Measurements from ENCODE around the gene METAP1D. TPM values are rescaled to one million over a fixed set of nuclear protein-coding genes. Genes with fewer than 3 reads are reported as not detected.
A peak's percentile ranks its signal among the peaks of the same experiment; 100 is the strongest.

METAP1D gene
- total RNA-seq, 1 experiment from 2014 or later: 8.6 TPM

DNA sequence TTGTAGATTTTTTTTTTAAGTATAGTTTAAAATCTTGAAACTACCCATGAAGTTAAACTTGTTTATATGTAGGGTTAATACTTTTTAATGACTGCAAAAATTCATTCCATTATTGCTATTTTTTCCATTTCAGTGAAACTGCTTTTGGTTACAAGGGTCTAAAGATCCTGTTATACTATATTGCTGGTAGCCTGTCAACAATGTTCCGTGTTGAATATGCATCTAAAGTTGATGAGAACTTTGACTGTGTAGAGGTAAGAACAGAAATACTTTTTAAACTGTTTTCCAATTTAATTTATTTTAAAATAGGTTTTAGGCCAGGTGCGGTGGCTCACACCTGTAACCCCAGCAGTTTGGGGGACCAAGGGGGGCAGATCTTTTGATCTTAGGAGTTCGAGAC lies 47.0 kb upstream of the METAP1D start:
- no peak for DNase-seq (ENCODE audit: low read depth, low spot score)
- BruUV-seq (replicated peaks): no TSS peak
- intact Hi-C loops (cut with micrococcal nuclease; ENCODE audit: unreplicated experiment) (no loop called here), in situ Hi-C loops (cut with HindIII; ENCODE audit: low pct_unique_long_range_greater_than_20kb, low sequenced_read_pairs) (no loop called here)
- no peaks in the 10 kb centered on the region; the same call in 1 of the 2 replicates for H3K36me3 ChIP-seq (ENCODE audit: control insufficient read depth, insufficient read depth, low read length)
- no peaks in the 10 kb centered on the region for H3K9me3 ChIP-seq (ENCODE audit: control insufficient read depth, insufficient read depth, low read depth, low read length)
- H3K4me1 ChIP-seq (ENCODE audit: control insufficient read depth, insufficient read depth, low read length): no peaks in the 10 kb centered on the region
- ChIA-PET CTCF (no interaction called here), POLR2A (no interaction called here)
- no peak for TF ChIP-seq SIN3A (IDR thresholded peaks at IDR 0.05; ENCODE audit: borderline replicate concordance, insufficient read depth, low read depth, low read length)
- H3K27me3 ChIP-seq (ENCODE audit: control insufficient read depth, insufficient read depth, low read length): no peaks in the 10 kb centered on the region
- no peak overlapping the region for H3K27ac ChIP-seq (ENCODE audit: low read length)
- H3K4me3 ChIP-seq (ENCODE audit: low read depth in 2 of 2, low read length in 2 of 2): no peak overlapping the region
- no peak for ATAC-seq

DNA sequence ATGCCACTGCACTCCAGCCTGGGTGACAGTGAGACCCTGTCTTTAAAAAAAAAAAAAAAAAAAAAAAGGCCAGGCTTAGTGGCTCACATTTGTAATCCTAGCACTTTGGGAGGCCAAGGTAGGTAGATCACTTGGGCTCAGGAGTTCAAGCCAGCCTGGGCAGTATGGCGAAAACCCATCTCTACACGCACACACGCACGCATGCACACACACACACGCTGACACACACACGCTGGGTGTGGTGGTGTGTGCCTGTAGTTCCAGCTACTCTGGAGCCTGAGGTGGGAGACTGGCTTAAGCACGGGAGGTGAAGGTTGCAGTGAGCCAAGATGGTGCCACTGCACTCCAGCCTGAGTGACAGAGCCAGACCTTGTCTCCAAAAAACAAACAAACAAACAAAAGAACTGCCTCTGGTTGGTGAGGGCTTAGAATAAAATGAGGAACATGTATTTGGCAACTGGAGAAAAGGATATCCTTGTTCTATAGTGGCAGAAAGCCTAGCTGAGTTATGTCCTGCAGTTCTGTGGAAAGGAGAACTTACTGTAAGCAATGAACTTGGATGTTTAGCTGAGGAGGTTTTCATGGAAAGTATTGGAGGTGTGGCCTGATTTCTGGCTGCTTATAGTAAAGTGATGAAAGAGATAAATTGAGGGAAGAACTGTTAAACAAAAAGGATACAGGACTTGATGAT lies 43.5 kb upstream of the METAP1D start:
- no peak for DNase-seq (ENCODE audit: low read depth, low spot score)
- intact Hi-C loops (cut with micrococcal nuclease; ENCODE audit: unreplicated experiment) (no loop called here), in situ Hi-C loops (cut with HindIII; ENCODE audit: low pct_unique_long_range_greater_than_20kb, low sequenced_read_pairs) (no loop called here)
- H3K27me3 ChIP-seq (ENCODE audit: control insufficient read depth, insufficient read depth, low read length): no peaks in the 10 kb centered on the region
- TF ChIP-seq, protein P1, sequence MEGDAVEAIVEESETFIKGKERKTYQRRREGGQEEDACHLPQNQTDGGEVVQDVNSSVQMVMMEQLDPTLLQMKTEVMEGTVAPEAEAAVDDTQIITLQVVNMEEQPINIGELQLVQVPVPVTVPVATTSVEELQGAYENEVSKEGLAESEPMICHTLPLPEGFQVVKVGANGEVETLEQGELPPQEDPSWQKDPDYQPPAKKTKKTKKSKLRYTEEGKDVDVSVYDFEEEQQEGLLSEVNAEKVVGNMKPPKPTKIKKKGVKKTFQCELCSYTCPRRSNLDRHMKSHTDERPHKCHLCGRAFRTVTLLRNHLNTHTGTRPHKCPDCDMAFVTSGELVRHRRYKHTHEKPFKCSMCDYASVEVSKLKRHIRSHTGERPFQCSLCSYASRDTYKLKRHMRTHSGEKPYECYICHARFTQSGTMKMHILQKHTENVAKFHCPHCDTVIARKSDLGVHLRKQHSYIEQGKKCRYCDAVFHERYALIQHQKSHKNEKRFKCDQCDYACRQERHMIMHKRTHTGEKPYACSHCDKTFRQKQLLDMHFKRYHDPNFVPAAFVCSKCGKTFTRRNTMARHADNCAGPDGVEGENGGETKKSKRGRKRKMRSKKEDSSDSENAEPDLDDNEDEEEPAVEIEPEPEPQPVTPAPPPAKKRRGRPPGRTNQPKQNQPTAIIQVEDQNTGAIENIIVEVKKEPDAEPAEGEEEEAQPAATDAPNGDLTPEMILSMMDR (IDR thresholded peaks at IDR 0.05): no peak
- TF ChIP-seq, protein P2, sequence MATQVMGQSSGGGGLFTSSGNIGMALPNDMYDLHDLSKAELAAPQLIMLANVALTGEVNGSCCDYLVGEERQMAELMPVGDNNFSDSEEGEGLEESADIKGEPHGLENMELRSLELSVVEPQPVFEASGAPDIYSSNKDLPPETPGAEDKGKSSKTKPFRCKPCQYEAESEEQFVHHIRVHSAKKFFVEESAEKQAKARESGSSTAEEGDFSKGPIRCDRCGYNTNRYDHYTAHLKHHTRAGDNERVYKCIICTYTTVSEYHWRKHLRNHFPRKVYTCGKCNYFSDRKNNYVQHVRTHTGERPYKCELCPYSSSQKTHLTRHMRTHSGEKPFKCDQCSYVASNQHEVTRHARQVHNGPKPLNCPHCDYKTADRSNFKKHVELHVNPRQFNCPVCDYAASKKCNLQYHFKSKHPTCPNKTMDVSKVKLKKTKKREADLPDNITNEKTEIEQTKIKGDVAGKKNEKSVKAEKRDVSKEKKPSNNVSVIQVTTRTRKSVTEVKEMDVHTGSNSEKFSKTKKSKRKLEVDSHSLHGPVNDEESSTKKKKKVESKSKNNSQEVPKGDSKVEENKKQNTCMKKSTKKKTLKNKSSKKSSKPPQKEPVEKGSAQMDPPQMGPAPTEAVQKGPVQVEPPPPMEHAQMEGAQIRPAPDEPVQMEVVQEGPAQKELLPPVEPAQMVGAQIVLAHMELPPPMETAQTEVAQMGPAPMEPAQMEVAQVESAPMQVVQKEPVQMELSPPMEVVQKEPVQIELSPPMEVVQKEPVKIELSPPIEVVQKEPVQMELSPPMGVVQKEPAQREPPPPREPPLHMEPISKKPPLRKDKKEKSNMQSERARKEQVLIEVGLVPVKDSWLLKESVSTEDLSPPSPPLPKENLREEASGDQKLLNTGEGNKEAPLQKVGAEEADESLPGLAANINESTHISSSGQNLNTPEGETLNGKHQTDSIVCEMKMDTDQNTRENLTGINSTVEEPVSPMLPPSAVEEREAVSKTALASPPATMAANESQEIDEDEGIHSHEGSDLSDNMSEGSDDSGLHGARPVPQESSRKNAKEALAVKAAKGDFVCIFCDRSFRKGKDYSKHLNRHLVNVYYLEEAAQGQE (IDR thresholded peaks at IDR 0.05; ENCODE audit: insufficient read depth in 1 of 2, low read depth in 2 of 2, low read length in 1 of 2): no peak
- no peak for ATAC-seq
- H3K36me3 ChIP-seq (ENCODE audit: control insufficient read depth, insufficient read depth, low read length): no peaks in the 10 kb centered on the region; the same call in 1 of the 2 replicates
- no peaks in the 10 kb centered on the region for H3K9me3 ChIP-seq (ENCODE audit: control insufficient read depth, insufficient read depth, low read depth, low read length)
- no peaks in the 10 kb centered on the region; the same call in 1 of the 2 replicates for H3K4me1 ChIP-seq (ENCODE audit: control insufficient read depth, insufficient read depth, low read length)
- no peak overlapping the region for H3K4me3 ChIP-seq (ENCODE audit: low read depth in 2 of 2, low read length in 2 of 2)
- POLR2A ChIA-PET: interaction anchor here (0.7 kb wide), 1 partner anchor 9 kb away, joined by 11 read pairs; no protein-coding TSS in a partner anchor
- no TSS peak for BruUV-seq (replicated peaks)
- CTCF ChIA-PET: interaction anchor here (0.6 kb wide), 2 partner anchors 69 to 353 kb away, joined by 3 to 4 read pairs; no protein-coding TSS in a partner anchor
- H3K27ac ChIP-seq (ENCODE audit: low read length): no peak overlapping the region

DNA sequence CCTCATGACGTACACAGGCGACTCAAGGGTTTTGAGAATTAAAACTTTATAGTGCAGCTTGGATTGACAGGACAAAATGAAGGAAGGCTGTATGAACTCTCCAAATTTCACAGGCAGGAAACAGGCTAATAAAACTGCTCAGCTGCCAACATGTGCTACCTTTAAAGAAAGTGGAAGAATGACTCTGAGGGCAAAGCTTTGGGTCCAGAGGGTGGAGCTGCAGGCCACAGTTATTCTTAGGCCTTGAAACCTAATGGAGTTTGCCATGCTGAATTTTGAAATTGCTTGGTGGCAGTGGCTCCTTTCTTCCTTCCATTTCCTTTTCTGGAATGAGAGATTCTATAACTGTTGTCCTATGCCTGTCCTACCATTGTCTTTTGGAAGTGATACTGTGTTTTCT lies 42.7 kb upstream of the METAP1D start:
- intact Hi-C loops (cut with micrococcal nuclease; ENCODE audit: unreplicated experiment): no loop called here
- no peaks in the 10 kb centered on the region; the same call in 1 of the 2 replicates for H3K4me1 ChIP-seq (ENCODE audit: control insufficient read depth, insufficient read depth, low read length)
- no peak overlapping the region for H3K4me3 ChIP-seq (ENCODE audit: low read depth in 2 of 2, low read length in 2 of 2)
- in situ Hi-C loops (cut with HindIII; ENCODE audit: low pct_unique_long_range_greater_than_20kb, low sequenced_read_pairs): no loop called here
- no peaks in the 10 kb centered on the region; the same call in 1 of the 2 replicates for H3K36me3 ChIP-seq (ENCODE audit: control insufficient read depth, insufficient read depth, low read length)
- CTCF ChIA-PET: interaction anchor here (0.6 kb wide), 1 partner anchor 69 kb away, joined by 3 read pairs; no protein-coding TSS in a partner anchor
- peak; percentile 60; the same call in 1 of the 2 replicates for ATAC-seq
- no TSS peak for BruUV-seq (replicated peaks)
- no peaks in the 10 kb centered on the region for H3K27me3 ChIP-seq (ENCODE audit: control insufficient read depth, insufficient read depth, low read length)
- no peaks in the 10 kb centered on the region for H3K9me3 ChIP-seq (ENCODE audit: control insufficient read depth, insufficient read depth, low read depth, low read length)
- no peak overlapping the region for H3K27ac ChIP-seq (ENCODE audit: low read length)
- POLR2A ChIA-PET: no interaction called here
- TF ChIP-seq SIN3A (IDR thresholded peaks at IDR 0.05; ENCODE audit: borderline replicate concordance, insufficient read depth, low read depth, low read length): no peak
- TF ChIP-seq TCF7L2 (IDR thresholded peaks at IDR 0.05; ENCODE audit: low read depth, low read length): no peak
- TF ChIP-seq, protein P1 (IDR thresholded peaks at IDR 0.05): no peak
- no peak for TF ChIP-seq POLR2AphosphoS5 (IDR thresholded peaks at IDR 0.05; ENCODE audit: low read depth, low read length)
- TF ChIP-seq, protein P2 (IDR thresholded peaks at IDR 0.05; ENCODE audit: insufficient read depth in 1 of 2, low read depth in 2 of 2, low read length in 1 of 2): no peak
- DNase-seq (ENCODE audit: low read depth, low spot score): no peak

Data from Panc1 (cell line).